Measurements from ENCODE around the gene ATG16L1. TPM values are rescaled to one million over a fixed set of nuclear protein-coding genes. Genes with fewer than 3 reads are reported as not detected.

The ATG16L1 gene
- total RNA-seq, 5 donors from 2014 or later (not counting 1 experiment from before 2014, with no cell fraction given), result 73.9 to 117 (median 83.4) TPM

GRCh38 chr2:233213975-233214374 is 37.5 kb upstream of the ATG16L1 start:
- no peaks in the 10 kb centered on the region for H3K9me3 ChIP-seq
- Mint-ChIP-seq H3K4me3 (no peak overlapping the region), H3K9me3 (no peaks in the 10 kb centered on the region), H3K36me3 (peaks cover 11% of the 10 kb centered on the region), H3K27me3 (no peaks in the 10 kb centered on the region), H3K4me1 (peaks cover 3 to 7% (median 4%) of the 10 kb centered on the region in 3 donors), H3K27ac (no peak overlapping the region)
- H3K27me3 ChIP-seq (replicated peaks in 1 of 2; ENCODE audit: control insufficient read depth in 2 of 2, extremely low read depth in 1 of 2, insufficient read depth in 2 of 2, low read length in 1 of 2), result no peaks in the 10 kb centered on the region
- H3K4me3 ChIP-seq (ENCODE audit: control insufficient read depth in 1 of 2, extremely low read depth in 1 of 2, low read length in 1 of 2), result no peak overlapping the region
- no CpG with 5 or more reads among the region's 6 CpGs for whole genome bisulfite sequencing (ENCODE audit: insufficient coverage)
- no peak overlapping the region for H3K27ac ChIP-seq (ENCODE audit: low read length)
- peaks cover 5 to 17% of the 10 kb centered on the region in 2 donors for H3K36me3 ChIP-seq (ENCODE audit: control insufficient read depth in 2 of 2, extremely low read depth in 1 of 2, insufficient read depth in 1 of 2, low read length in 1 of 2)
- CTCF ChIA-PET, result no interaction called here
- POLR2A ChIA-PET, result no interaction called here
- peaks cover 0 to 7% of the 10 kb centered on the region in 2 experiments for H3K4me1 ChIP-seq (ENCODE audit: control insufficient read depth in 1 of 2, extremely low read depth in 1 of 2, insufficient read depth in 2 of 2, low read length in 2 of 2)
- DNase-seq, result no peak
- ATAC-seq (replicated peaks in 1 of 4), result no peak

GRCh38 chr2:233217892-233218377 is 33.5 kb upstream of the ATG16L1 start:
- Mint-ChIP-seq H3K4me3 (no peak overlapping the region), H3K27me3 (no peaks in the 10 kb centered on the region), H3K36me3 (no peaks in the 10 kb centered on the region), H3K9me3 (no peaks in the 10 kb centered on the region), H3K27ac (no peak overlapping the region), H3K4me1 (no peaks in the 10 kb centered on the region)
- DNase-seq, result no peak
- Histone ChIP-seq H3K9me3 (no peaks in the 10 kb centered on the region), H3K4me3 (ENCODE audit: control insufficient read depth in 1 of 2, extremely low read depth in 1 of 2, low read length in 1 of 2) (no peak overlapping the region), H3K27me3 (replicated peaks in 1 of 2; ENCODE audit: control insufficient read depth in 2 of 2, extremely low read depth in 1 of 2, insufficient read depth in 2 of 2, low read length in 1 of 2) (no peaks in the 10 kb centered on the region), H3K27ac (ENCODE audit: low read length) (no peak overlapping the region), H3K4me1 (ENCODE audit: control insufficient read depth in 1 of 2, extremely low read depth in 1 of 2, insufficient read depth in 2 of 2, low read length in 2 of 2) (no peaks in the 10 kb centered on the region), H3K36me3 (ENCODE audit: control insufficient read depth in 2 of 2, extremely low read depth in 1 of 2, insufficient read depth in 1 of 2, low read length in 1 of 2) (no peaks in the 10 kb centered on the region)
- ATAC-seq (replicated peaks in 1 of 4), result no peak
- ChIA-PET POLR2A (no interaction called here), CTCF (no interaction called here)
- 100% methylated on average over 3 of the region's 8 CpGs for WGBS (ENCODE audit: insufficient coverage)

- Mint-ChIP-seq H3K4me3 (no peak overlapping the region), H3K27me3 (no peaks in the 10 kb centered on the region), H3K9me3 (no peaks in the 10 kb centered on the region), H3K4me1 (no peaks in the 10 kb centered on the region), H3K27ac (no peak overlapping the region), H3K36me3 (no peaks in the 10 kb centered on the region)
- Histone ChIP-seq H3K9me3 (no peaks in the 10 kb centered on the region), H3K36me3 (ENCODE audit: control insufficient read depth in 2 of 2, extremely low read depth in 1 of 2, insufficient read depth in 1 of 2, low read length in 1 of 2) (no peaks in the 10 kb centered on the region), H3K27ac (ENCODE audit: low read length) (no peak overlapping the region), H3K4me1 (ENCODE audit: control insufficient read depth in 1 of 2, extremely low read depth in 1 of 2, insufficient read depth in 2 of 2, low read length in 2 of 2) (no peaks in the 10 kb centered on the region), H3K4me3 (ENCODE audit: control insufficient read depth in 1 of 2, extremely low read depth in 1 of 2, low read length in 1 of 2) (no peak overlapping the region), H3K27me3 (replicated peaks in 1 of 2; ENCODE audit: control insufficient read depth in 2 of 2, extremely low read depth in 1 of 2, insufficient read depth in 2 of 2, low read length in 1 of 2) (no peaks in the 10 kb centered on the region)
- POLR2A ChIA-PET, result no interaction called here
- CTCF ChIA-PET, result no interaction called here
- 100% methylated on average over 3 of the region's 6 CpGs for WGBS (ENCODE audit: insufficient coverage)
- DNase-seq, result no peak
- no peak for ATAC-seq (replicated peaks in 1 of 4)
Measured at GRCh38 chr2:233218836-233219235, 32.6 kb upstream of the ATG16L1 start.

- CTCF ChIA-PET, result interaction anchor here in 1 of 2 donors (0.7 kb wide), 1 partner anchor 370 kb away, joined by 3 read pairs; no protein-coding TSS in a partner anchor
- no CpG with 5 or more reads among the region's 1 CpG for WGBS (ENCODE audit: insufficient coverage)
- Mint-ChIP-seq H3K9me3 (no peaks in the 10 kb centered on the region), H3K4me1 (no peaks in the 10 kb centered on the region), H3K27ac (no peak overlapping the region), H3K27me3 (no peaks in the 10 kb centered on the region), H3K4me3 (no peak overlapping the region), H3K36me3 (no peaks in the 10 kb centered on the region)
- ATAC-seq (replicated peaks in 1 of 4), result no peak
- DNase-seq, result no peak
- Histone ChIP-seq H3K27me3 (replicated peaks in 1 of 2; ENCODE audit: control insufficient read depth in 2 of 2, extremely low read depth in 1 of 2, insufficient read depth in 2 of 2, low read length in 1 of 2) (no peaks in the 10 kb centered on the region), H3K36me3 (ENCODE audit: control insufficient read depth in 2 of 2, extremely low read depth in 1 of 2, insufficient read depth in 1 of 2, low read length in 1 of 2) (no peaks in the 10 kb centered on the region), H3K27ac (ENCODE audit: low read length) (no peak overlapping the region), H3K4me3 (ENCODE audit: control insufficient read depth in 1 of 2, extremely low read depth in 1 of 2, low read length in 1 of 2) (no peak overlapping the region), H3K4me1 (ENCODE audit: control insufficient read depth in 1 of 2, extremely low read depth in 1 of 2, insufficient read depth in 2 of 2, low read length in 2 of 2) (no peaks in the 10 kb centered on the region), H3K9me3 (no peaks in the 10 kb centered on the region)
- POLR2A ChIA-PET, result interaction anchor here in 1 of 2 donors (0.7 kb wide), 1 partner anchor 29 kb away, joined by 6 read pairs; no protein-coding TSS in a partner anchor
Measured at GRCh38 chr2:233219848-233220247, 31.6 kb upstream of the ATG16L1 start.

GRCh38 chr2:233221378-233222063 is 30.0 kb upstream of the ATG16L1 start:
- POLR2A ChIA-PET, result no interaction called here
- Histone ChIP-seq H3K36me3 (ENCODE audit: control insufficient read depth in 2 of 2, extremely low read depth in 1 of 2, insufficient read depth in 1 of 2, low read length in 1 of 2) (no peaks in the 10 kb centered on the region), H3K4me1 (ENCODE audit: control insufficient read depth in 1 of 2, extremely low read depth in 1 of 2, insufficient read depth in 2 of 2, low read length in 2 of 2) (no peaks in the 10 kb centered on the region), H3K4me3 (ENCODE audit: control insufficient read depth in 1 of 2, extremely low read depth in 1 of 2, low read length in 1 of 2) (no peak overlapping the region), H3K27ac (ENCODE audit: low read length) (no peak overlapping the region), H3K9me3 (no peaks in the 10 kb centered on the region), H3K27me3 (replicated peaks in 1 of 2; ENCODE audit: control insufficient read depth in 2 of 2, extremely low read depth in 1 of 2, insufficient read depth in 2 of 2, low read length in 1 of 2) (no peaks in the 10 kb centered on the region)
- ATAC-seq (replicated peaks in 1 of 4) (no peak), DNase-seq (no peak)
- Mint-ChIP-seq H3K27ac (no peak overlapping the region), H3K9me3 (no peaks in the 10 kb centered on the region), H3K4me3 (no peak overlapping the region), H3K4me1 (peaks cover 0 to 3% (median 2%) of the 10 kb centered on the region in 3 donors), H3K27me3 (no peaks in the 10 kb centered on the region), H3K36me3 (no peaks in the 10 kb centered on the region)
- WGBS (ENCODE audit: insufficient coverage), result 88% methylated on average over 2 of the region's 2 CpGs
- CTCF ChIA-PET, result no interaction called here

GRCh38 chr2:233223059-233223894 is 28.2 kb upstream of the ATG16L1 start:
- H3K27ac ChIP-seq (ENCODE audit: low read length), result no peak overlapping the region
- H3K4me3 ChIP-seq (ENCODE audit: control insufficient read depth in 1 of 2, extremely low read depth in 1 of 2, low read length in 1 of 2), result no peak overlapping the region
- Mint-ChIP-seq H3K9me3 (no peaks in the 10 kb centered on the region), H3K27me3 (no peaks in the 10 kb centered on the region), H3K27ac (no peak overlapping the region), H3K4me3 (no peak overlapping the region), H3K4me1 (peaks cover 0 to 6% (median 4%) of the 10 kb centered on the region in 3 donors), H3K36me3 (no peaks in the 10 kb centered on the region)
- ChIA-PET POLR2A (interaction anchor here in 1 of 2 donors (0.7 kb wide), 1 partner anchor 807 kb away, joined by 5 read pairs; no protein-coding TSS in a partner anchor), CTCF (interaction anchor here in 1 of 2 donors (0.6 to 0.9 kb wide), 2 partner anchors 27 to 33 kb away, joined by 3 read pairs; no protein-coding TSS in a partner anchor)
- H3K27me3 ChIP-seq (replicated peaks in 1 of 2; ENCODE audit: control insufficient read depth in 2 of 2, extremely low read depth in 1 of 2, insufficient read depth in 2 of 2, low read length in 1 of 2), result no peaks in the 10 kb centered on the region
- H3K36me3 ChIP-seq (ENCODE audit: control insufficient read depth in 2 of 2, extremely low read depth in 1 of 2, insufficient read depth in 1 of 2, low read length in 1 of 2), result no peaks in the 10 kb centered on the region
- no peak for ATAC-seq (replicated peaks in 1 of 4)
- no peaks in the 10 kb centered on the region for H3K4me1 ChIP-seq (ENCODE audit: control insufficient read depth in 1 of 2, extremely low read depth in 1 of 2, insufficient read depth in 2 of 2, low read length in 2 of 2)
- DNase-seq, result no peak
- no peaks in the 10 kb centered on the region for H3K9me3 ChIP-seq
- WGBS (ENCODE audit: insufficient coverage), result no CpG with 5 or more reads among the region's 14 CpGs
